ENCODE results near the gene PBRM1. TPM values are rescaled to one million over a fixed set of nuclear protein-coding genes. Genes with fewer than 3 reads are reported as not detected.

Gene PBRM1
- total RNA-seq, 1 experiment from 2014 or later, result 74.2 TPM

- Histone ChIP-seq H3K79me2 (ENCODE audit: insufficient read depth, low read length) (no peaks in the 10 kb centered on the region), H2BK12ac (ENCODE audit: insufficient read length, low read depth, low read length) (no peak overlapping the region), H3K4me1 (ENCODE audit: insufficient read depth, low read length) (no peaks in the 10 kb centered on the region), H4K8ac (replicated peaks; ENCODE audit: insufficient read length, low read depth, low read length) (no peak overlapping the region), H4K20me1 (ENCODE audit: control insufficient read depth, insufficient read depth, insufficient read length) (no peaks in the 10 kb centered on the region), H2BK120ac (ENCODE audit: low read depth, low read length, poor library complexity, severe bottlenecking) (no peak overlapping the region), H2BK15ac (ENCODE audit: low read depth, low read length) (no peak overlapping the region), H3T11ph (ENCODE audit: low read length) (no peak overlapping the region), H3K4ac (ENCODE audit: low read depth, low read length) (no peak overlapping the region), H3K14ac (ENCODE audit: insufficient read depth, low read length) (no peak overlapping the region; the same call in 1 of the 2 replicates), H2AK5ac (ENCODE audit: insufficient read length, low read length) (no peak overlapping the region), H3K18ac (ENCODE audit: insufficient read length, low read depth, low read length) (no peak overlapping the region), H2AFZ (ENCODE audit: low read length) (no peak overlapping the region), H3K23ac (ENCODE audit: insufficient read length, low read depth, low read length) (no peak overlapping the region), H3K9ac (ENCODE audit: extremely low read depth, insufficient read length, low read length) (no peak overlapping the region), H3K56ac (ENCODE audit: insufficient read length, low read depth, low read length) (no peak overlapping the region), H4K91ac (ENCODE audit: insufficient read length, low read depth, low read length) (no peak overlapping the region), H3K9me3 (ENCODE audit: control insufficient read depth, low read depth, low read length) (no peaks in the 10 kb centered on the region), H3K27me3 (ENCODE audit: insufficient read depth, low read length) (no peaks in the 10 kb centered on the region), H2BK5ac (ENCODE audit: insufficient read length, low read length) (no peak overlapping the region), H3K23me2 (ENCODE audit: insufficient read length, low read depth, low read length, poor library complexity, severe bottlenecking) (no peaks in the 10 kb centered on the region), H3K27ac (ENCODE audit: insufficient read length, low read depth, low read length) (no peak overlapping the region), H2BK20ac (ENCODE audit: low read depth, low read length, poor library complexity, severe bottlenecking) (no peak overlapping the region), H4K5ac (ENCODE audit: insufficient read length, low read depth, low read length) (no peak overlapping the region), H3K4me2 (ENCODE audit: insufficient read depth, insufficient read length, low read length) (no peak overlapping the region), H3K79me1 (ENCODE audit: insufficient read depth, low read depth, low read length, poor library complexity, severe bottlenecking) (no peaks in the 10 kb centered on the region)
- peaks cover 2 to 21% (median 19%) of the 10 kb centered on the region in 3 experiments for H3K36me3 Mint-ChIP-seq (ENCODE audit: insufficient read depth in 1 of 3, low read depth in 3 of 3)
- no peak for TF ChIP-seq CTCF (conservative IDR thresholded peaks at IDR 0.05)
- WGBS (ENCODE audit: extremely low coverage, insufficient read length, low lambda C conversion rate), result no CpG with 5 or more reads among the region's 16 CpGs
- H3K27me3 Mint-ChIP-seq (ENCODE audit: low read depth), result no peaks in the 10 kb centered on the region
- H3K4me1 Mint-ChIP-seq, result peaks cover 8 to 16% of the 10 kb centered on the region in 2 experiments
- no peak overlapping the region; a peak in 1 of 7 replicates for H3K27ac Mint-ChIP-seq
- DNase-seq, result no peak
- H3K4me3 Mint-ChIP-seq, result no peak overlapping the region
- no peaks in the 10 kb centered on the region for H3K9me3 Mint-ChIP-seq
Observed at GRCh38 chr3:52495777-52496602, 189.7 kb downstream of the PBRM1 start.

Other genes starting within 250 kb of the PBRM1 start
- 1.7 and 2.4 TPM in 2 replicates for gene SEMA3G, start 240.8 kb downstream of the PBRM1 start, total RNA-seq (2021)
- gene TNNC1, start 231.9 kb downstream of the PBRM1 start, total RNA-seq (2021), result 5.6 and 7.7 TPM in 2 replicates
- gene NISCH, start 230.3 kb downstream of the PBRM1 start, total RNA-seq (2021), result 99.0 and 104 TPM in 2 replicates
- gene STAB1, start 190.6 kb downstream of the PBRM1 start, total RNA-seq (2021), result 0.90 and 1.5 TPM in 2 replicates
- 441 and 444 TPM in 2 replicates for gene NT5DC2, start 152.1 kb downstream of the PBRM1 start, total RNA-seq (2021)
- gene UQCC5, start 149.3 kb downstream of the PBRM1 start, total RNA-seq (2021), result 39.1 and 45.8 TPM in 2 replicates
- gene GNL3, start 119 bp upstream of the PBRM1 start, total RNA-seq (2021), result 245 and 250 TPM in 2 replicates
- gene GLT8D1, start 19.9 kb upstream of the PBRM1 start, total RNA-seq (2021), result 37.0 and 39.3 TPM in 2 replicates
- gene SPCS1, start 20.2 kb upstream of the PBRM1 start, total RNA-seq (2021), result 106 TPM in 2 replicates
- 35.2 and 36.0 TPM in 2 replicates for gene NEK4, start 85.0 kb upstream of the PBRM1 start, total RNA-seq (2021)
- gene ITIH1, start 91.7 kb upstream of the PBRM1 start, total RNA-seq (2021), result not detected in 2 replicates
- not detected in 2 replicates for gene ITIH3, start 108.9 kb upstream of the PBRM1 start, total RNA-seq (2021)
- gene ITIH4, start 144.8 kb upstream of the PBRM1 start, total RNA-seq (2021), result 3.0 and 3.4 TPM in 2 replicates
- gene MUSTN1, start 149.1 kb upstream of the PBRM1 start, total RNA-seq (2021), result 0.55 and 0.72 TPM in 2 replicates
- 23.8 and 25.6 TPM in 2 replicates for gene STIMATE, start 211.6 kb upstream of the PBRM1 start, total RNA-seq (2021)

Data from H9 (cell line).